CD8-positive, alpha-beta memory T cell (primary cell): ENCODE data around the gene PRKAG2. TPM values are rescaled to one million over a fixed set of nuclear protein-coding genes. Genes with fewer than 3 reads are reported as not detected.

Experiments used
- CTCF ChIA-PET: fragments of 350-600 bp; sonication (Branson Sonifier 250); formaldehyde crosslinking; loops from one replicate; lab custom pipeline; 2021; ENCODE audit warnings: antibody characterized with exemption; lab: Charles Lee
- POLR2A ChIA-PET: fragments of 350-600 bp; sonication (Branson Sonifier 250); formaldehyde crosslinking; loops from one replicate; lab custom pipeline; 2021; ENCODE audit warnings: antibody characterized with exemption; lab: Charles Lee
- DNase-seq, 5 donors: peaks; one replicate each; pipeline versions ENCODE4 v3.0.0 to v3.0.0-alpha.2; 2020 to 2022; ENCODE audit warnings: mixed read lengths in 1 of 5
- H3K27ac ChIP-seq: one replicate; pipeline ENCODE4 v1.7.0; 2013; ENCODE audit warnings: low read depth, mild to moderate bottlenecking, low read length, moderate library complexity
- H3K27me3 ChIP-seq: 2 replicates; pipeline ENCODE4 v1.7.0; 2013; ENCODE audit warnings: low read length, mild to moderate bottlenecking; ENCODE audit not compliant: insufficient read depth, poor library complexity, severe bottlenecking
- H3K36me3 ChIP-seq: 2 replicates; pipeline ENCODE4 v1.7.0; 2013; ENCODE audit warnings: mild to moderate bottlenecking, low read length, moderate library complexity; ENCODE audit not compliant: insufficient read depth
- H3K4me1 ChIP-seq: 2 replicates; pipeline ENCODE4 v1.7.0; 2013; ENCODE audit warnings: mild to moderate bottlenecking, low read length, moderate library complexity; ENCODE audit not compliant: insufficient read depth
- H3K4me3 ChIP-seq: 2 replicates; pipeline ENCODE4 v1.7.0; 2013; ENCODE audit warnings: mild to moderate bottlenecking, low read length
- H3K9me3 ChIP-seq: 2 replicates; pipeline ENCODE4 v1.7.0; 2013; ENCODE audit warnings: mild to moderate bottlenecking, low read length
- H3K27ac Mint-ChIP-seq, 8 donors: one replicate each; pipeline ENCODE4 v1.8.0; 2020 to 2021; ENCODE audit warnings: mixed read lengths in 8 of 8, mild to moderate bottlenecking in 6 of 8, inconsistent platforms in 3 of 8, moderate library complexity in 3 of 8
- H3K27me3 Mint-ChIP-seq, 2 donors: one replicate each; pipeline ENCODE4 v1.8.0; 2020 to 2021; ENCODE audit warnings: mixed read lengths in 2 of 2, mild to moderate bottlenecking in 1 of 2, moderate library complexity in 1 of 2
- H3K36me3 Mint-ChIP-seq, 3 donors: one replicate each; pipeline ENCODE4 v1.8.0; 2020 to 2021; ENCODE audit warnings: mixed read lengths in 3 of 3, inconsistent platforms in 1 of 3, mild to moderate bottlenecking in 1 of 3
- H3K4me1 Mint-ChIP-seq, 3 donors: one replicate each; pipeline ENCODE4 v1.8.0; 2020 to 2021; ENCODE audit warnings: mixed read lengths in 3 of 3, inconsistent platforms in 1 of 3, mild to moderate bottlenecking in 1 of 3
- H3K4me3 Mint-ChIP-seq, 7 donors: one replicate each; pipeline ENCODE4 v1.8.0; 2020 to 2021; ENCODE audit warnings: mixed read lengths in 7 of 7, mild to moderate bottlenecking in 6 of 7, moderate library complexity in 4 of 7, inconsistent platforms in 2 of 7
- H3K9me3 Mint-ChIP-seq, 5 donors: one replicate each; pipeline ENCODE4 v1.8.0; 2020 to 2022; ENCODE audit warnings: mixed read lengths in 5 of 5, mild to moderate bottlenecking in 3 of 5, moderate library complexity in 2 of 5, inconsistent platforms in 1 of 5
- polyA plus RNA-seq: library from polyadenylated mRNA; unstranded; fragments of 300-500 nt; fragmentation: Illumina TruSeq; gene quantifications from one replicate; pipeline ENCODE4 v1.2.3, GENCODE V29; 2021
- total RNA-seq, 2 experiments: library from RNA; stranded (reverse); gene quantifications; one replicate each; pipeline ENCODE4 v1.2.3, GENCODE V29; 2021

The PRKAG2 gene
- total and polyA plus RNA-seq, 3 experiments from 2014 or later: 23.1 to 31.4 (median 27.2) TPM

- no peak for DNase-seq
- H3K36me3 ChIP-seq: no peaks in the 10 kb centered on the region
- H3K4me1 Mint-ChIP-seq: no peaks in the 10 kb centered on the region
- H3K27me3 Mint-ChIP-seq: peaks cover 4 to 42% of the 10 kb centered on the region in 2 donors
- no peaks in the 10 kb centered on the region for H3K4me1 ChIP-seq
- no peak overlapping the region for H3K4me3 ChIP-seq
- peaks cover 0 to 3% (median 0%) of the 10 kb centered on the region in 3 donors for H3K36me3 Mint-ChIP-seq
- H3K27ac Mint-ChIP-seq: no peak overlapping the region
- no peak overlapping the region for H3K27ac ChIP-seq
- POLR2A ChIA-PET: no interaction called here
- H3K9me3 ChIP-seq: no peaks in the 10 kb centered on the region
- no peak overlapping the region for H3K4me3 Mint-ChIP-seq
- CTCF ChIA-PET: no interaction called here
- no peaks in the 10 kb centered on the region for H3K27me3 ChIP-seq
- no peaks in the 10 kb centered on the region for H3K9me3 Mint-ChIP-seq
These were observed 17.4 kb upstream of the PRKAG2 start for GRCh38 chr7:151894111-151895007.

DNA sequence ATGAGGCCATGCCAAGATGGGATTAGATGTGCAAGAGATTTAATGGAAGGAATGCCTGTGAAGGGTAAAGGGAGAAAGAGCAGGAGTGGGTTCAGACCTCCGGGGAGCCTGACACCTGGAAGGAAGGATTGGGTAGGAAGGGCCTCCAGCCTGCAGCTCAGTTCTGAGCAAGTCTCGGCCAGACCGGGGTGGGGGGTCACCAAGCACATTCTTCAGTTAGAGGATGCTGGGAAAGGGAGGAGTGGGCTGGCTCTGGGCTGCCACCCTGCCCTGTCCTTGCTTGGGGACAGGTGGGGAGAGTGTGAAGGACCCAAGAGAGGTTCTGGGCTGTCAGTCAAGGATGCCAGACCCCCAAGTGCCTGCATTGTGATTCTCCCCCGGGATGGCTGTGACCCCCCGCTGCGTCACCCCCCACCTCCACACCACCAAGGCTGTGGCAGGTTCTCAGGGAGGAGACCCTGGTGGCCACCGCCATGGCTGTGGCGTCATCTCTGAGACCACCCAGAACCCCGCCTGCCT lies 16.5 kb upstream of the PRKAG2 start:
- no peak overlapping the region for H3K4me3 Mint-ChIP-seq
- no peak for DNase-seq
- no peak overlapping the region for H3K27ac Mint-ChIP-seq
- Histone ChIP-seq H3K36me3 (no peaks in the 10 kb centered on the region), H3K4me1 (no peaks in the 10 kb centered on the region), H3K4me3 (no peak overlapping the region), H3K27me3 (no peaks in the 10 kb centered on the region), H3K27ac (no peak overlapping the region), H3K9me3 (no peaks in the 10 kb centered on the region)
- POLR2A ChIA-PET: no interaction called here
- H3K27me3 Mint-ChIP-seq: peaks cover 6 to 37% of the 10 kb centered on the region in 2 donors
- no peaks in the 10 kb centered on the region for H3K4me1 Mint-ChIP-seq
- no peaks in the 10 kb centered on the region for H3K36me3 Mint-ChIP-seq
- H3K9me3 Mint-ChIP-seq: no peaks in the 10 kb centered on the region
- CTCF ChIA-PET: no interaction called here

- POLR2A ChIA-PET: no interaction called here
- no peaks in the 10 kb centered on the region for H3K36me3 ChIP-seq
- H3K4me3 Mint-ChIP-seq: no peak overlapping the region
- no peaks in the 10 kb centered on the region for H3K9me3 Mint-ChIP-seq
- no peak overlapping the region for H3K4me3 ChIP-seq
- no peaks in the 10 kb centered on the region for H3K9me3 ChIP-seq
- DNase-seq: no peak
- H3K27ac Mint-ChIP-seq: no peak overlapping the region
- no peaks in the 10 kb centered on the region for H3K4me1 Mint-ChIP-seq
- no peaks in the 10 kb centered on the region for H3K4me1 ChIP-seq
- H3K27ac ChIP-seq: no peak overlapping the region
- CTCF ChIA-PET: no interaction called here
- H3K27me3 Mint-ChIP-seq: peaks cover 9 to 42% of the 10 kb centered on the region in 2 donors
- H3K36me3 Mint-ChIP-seq: no peaks in the 10 kb centered on the region
- no peaks in the 10 kb centered on the region for H3K27me3 ChIP-seq
These were observed 14.8 kb upstream of the PRKAG2 start for GRCh38 chr7:151891753-151892152.

DNA sequence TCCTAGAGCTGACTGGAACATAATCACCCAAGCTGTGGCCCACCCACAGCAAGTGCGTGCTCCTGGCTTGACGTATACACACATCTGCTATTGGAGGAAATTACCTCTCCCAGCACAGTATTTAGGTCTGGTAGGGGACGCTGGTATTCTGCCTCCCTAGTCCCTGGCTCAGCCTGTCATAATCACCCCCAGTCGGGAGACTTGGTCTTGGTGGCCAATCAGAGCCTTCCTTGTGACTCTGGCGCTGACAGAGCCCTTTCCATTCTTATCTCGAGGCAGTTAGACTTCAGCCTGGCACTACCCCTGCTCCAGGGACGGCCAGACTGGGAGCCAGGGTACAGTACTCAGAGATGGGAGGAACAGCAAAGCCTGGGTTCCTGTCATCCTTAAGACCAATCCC lies 14.3 kb upstream of the PRKAG2 start:
- no peaks in the 10 kb centered on the region for H3K4me1 ChIP-seq
- Mint-ChIP-seq H3K4me3 (no peak overlapping the region), H3K9me3 (no peaks in the 10 kb centered on the region), H3K4me1 (no peaks in the 10 kb centered on the region), H3K27me3 (peaks cover 10 to 45% of the 10 kb centered on the region in 2 donors), H3K27ac (no peak overlapping the region), H3K36me3 (no peaks in the 10 kb centered on the region)
- H3K27me3 ChIP-seq: no peaks in the 10 kb centered on the region
- H3K9me3 ChIP-seq: no peaks in the 10 kb centered on the region
- H3K36me3 ChIP-seq: no peaks in the 10 kb centered on the region
- no peak overlapping the region for H3K4me3 ChIP-seq
- POLR2A ChIA-PET: no interaction called here
- H3K27ac ChIP-seq: no peak overlapping the region
- no peak for DNase-seq
- CTCF ChIA-PET: no interaction called here

GRCh38 chr7:151890355-151891004 lies 13.6 kb upstream of the PRKAG2 start:
- H3K27ac ChIP-seq: no peak overlapping the region
- Mint-ChIP-seq H3K36me3 (no peaks in the 10 kb centered on the region), H3K27ac (peak overlapping the region in 2 of 8 donors; percentile 12 to 68), H3K27me3 (peaks cover 11 to 52% of the 10 kb centered on the region in 2 donors), H3K9me3 (no peaks in the 10 kb centered on the region), H3K4me3 (no peak overlapping the region), H3K4me1 (no peaks in the 10 kb centered on the region)
- no peaks in the 10 kb centered on the region for H3K36me3 ChIP-seq
- CTCF ChIA-PET: no interaction called here
- no peaks in the 10 kb centered on the region for H3K9me3 ChIP-seq
- no peaks in the 10 kb centered on the region for H3K4me1 ChIP-seq
- H3K4me3 ChIP-seq: no peak overlapping the region
- POLR2A ChIA-PET: no interaction called here
- no peaks in the 10 kb centered on the region for H3K27me3 ChIP-seq
- no peak for DNase-seq

- CTCF ChIA-PET: no interaction called here
- no peaks in the 10 kb centered on the region for H3K36me3 ChIP-seq
- no peaks in the 10 kb centered on the region for H3K4me1 Mint-ChIP-seq
- H3K4me3 ChIP-seq: no peak overlapping the region
- H3K27ac Mint-ChIP-seq: no peak overlapping the region
- H3K4me1 ChIP-seq: no peaks in the 10 kb centered on the region
- DNase-seq: no peak
- no peak overlapping the region for H3K27ac ChIP-seq
- POLR2A ChIA-PET: no interaction called here
- peaks cover 11 to 52% of the 10 kb centered on the region in 2 donors for H3K27me3 Mint-ChIP-seq
- no peaks in the 10 kb centered on the region for H3K27me3 ChIP-seq
- no peak overlapping the region for H3K4me3 Mint-ChIP-seq
- H3K9me3 ChIP-seq: no peaks in the 10 kb centered on the region
- H3K9me3 Mint-ChIP-seq: no peaks in the 10 kb centered on the region
- H3K36me3 Mint-ChIP-seq: no peaks in the 10 kb centered on the region
These were observed 12.8 kb upstream of the PRKAG2 start for GRCh38 chr7:151889406-151890354.

DNA sequence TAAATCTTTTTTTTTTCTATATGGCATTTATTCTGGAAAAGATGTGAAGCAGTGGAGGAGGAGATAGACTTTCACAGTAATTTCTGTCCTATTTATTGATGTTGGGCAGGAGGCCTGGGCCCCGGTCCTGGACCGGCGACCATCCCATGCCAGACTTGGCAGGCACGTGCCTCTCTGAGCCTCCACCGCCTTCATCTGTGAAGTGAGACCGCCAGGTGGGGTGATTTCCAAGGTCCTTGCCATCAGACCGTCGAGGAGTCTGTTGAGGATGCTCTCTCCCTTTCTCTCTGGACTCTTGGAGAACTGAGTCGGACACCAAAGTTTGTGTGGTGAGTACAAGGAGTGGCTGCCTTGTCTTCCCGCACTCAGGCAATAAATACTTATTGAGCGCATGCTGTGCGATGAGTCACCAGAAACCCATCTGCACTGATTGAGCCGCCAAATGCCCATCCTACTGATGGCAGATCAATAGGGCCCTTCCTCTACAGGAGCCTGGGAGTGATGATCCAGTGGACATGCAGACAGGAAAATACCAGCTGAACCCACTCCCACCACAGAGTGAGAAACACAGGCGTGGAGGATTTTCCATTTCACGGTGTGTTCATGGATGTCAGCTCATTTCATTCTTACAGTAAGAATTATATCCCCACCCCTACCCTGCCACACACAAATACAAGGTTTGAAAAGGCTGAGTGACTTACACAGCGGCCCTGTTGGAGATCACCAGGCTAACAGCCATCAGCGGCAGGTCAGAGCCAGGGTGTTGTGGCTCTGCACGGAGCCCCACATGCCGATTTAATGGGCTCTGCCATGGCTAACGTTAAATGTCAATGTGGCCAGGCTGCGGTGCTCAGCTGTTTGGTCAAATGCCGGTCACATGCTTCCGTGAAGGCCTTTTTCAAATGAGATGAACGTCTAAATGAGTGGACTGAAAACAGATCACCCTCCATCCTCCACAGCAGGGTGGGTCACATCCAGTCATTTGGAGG lies 11.5 kb upstream of the PRKAG2 start:
- Mint-ChIP-seq H3K27me3 (peaks cover 13 to 53% of the 10 kb centered on the region in 2 donors), H3K4me3 (no peak overlapping the region), H3K27ac (no peak overlapping the region), H3K36me3 (no peaks in the 10 kb centered on the region), H3K9me3 (no peaks in the 10 kb centered on the region), H3K4me1 (no peaks in the 10 kb centered on the region)
- ChIA-PET POLR2A (no interaction called here), CTCF (no interaction called here)
- Histone ChIP-seq H3K4me1 (no peaks in the 10 kb centered on the region), H3K27me3 (no peaks in the 10 kb centered on the region), H3K9me3 (no peaks in the 10 kb centered on the region), H3K27ac (no peak overlapping the region), H3K36me3 (no peaks in the 10 kb centered on the region), H3K4me3 (no peak overlapping the region)
- DNase-seq: no peak
